GM15510 (cell line): ENCODE data around the gene UROC1.

ENCODE experiments used
- POLR2A ChIP-seq: IDR thresholded peaks from 3 replicates; pipeline ENCODE4 v1.6.1; 2011; ENCODE audit warnings: borderline replicate concordance; ENCODE audit not compliant: insufficient read length; ENCODE audit errors: extremely low read depth

The UROC1 gene

DNA sequence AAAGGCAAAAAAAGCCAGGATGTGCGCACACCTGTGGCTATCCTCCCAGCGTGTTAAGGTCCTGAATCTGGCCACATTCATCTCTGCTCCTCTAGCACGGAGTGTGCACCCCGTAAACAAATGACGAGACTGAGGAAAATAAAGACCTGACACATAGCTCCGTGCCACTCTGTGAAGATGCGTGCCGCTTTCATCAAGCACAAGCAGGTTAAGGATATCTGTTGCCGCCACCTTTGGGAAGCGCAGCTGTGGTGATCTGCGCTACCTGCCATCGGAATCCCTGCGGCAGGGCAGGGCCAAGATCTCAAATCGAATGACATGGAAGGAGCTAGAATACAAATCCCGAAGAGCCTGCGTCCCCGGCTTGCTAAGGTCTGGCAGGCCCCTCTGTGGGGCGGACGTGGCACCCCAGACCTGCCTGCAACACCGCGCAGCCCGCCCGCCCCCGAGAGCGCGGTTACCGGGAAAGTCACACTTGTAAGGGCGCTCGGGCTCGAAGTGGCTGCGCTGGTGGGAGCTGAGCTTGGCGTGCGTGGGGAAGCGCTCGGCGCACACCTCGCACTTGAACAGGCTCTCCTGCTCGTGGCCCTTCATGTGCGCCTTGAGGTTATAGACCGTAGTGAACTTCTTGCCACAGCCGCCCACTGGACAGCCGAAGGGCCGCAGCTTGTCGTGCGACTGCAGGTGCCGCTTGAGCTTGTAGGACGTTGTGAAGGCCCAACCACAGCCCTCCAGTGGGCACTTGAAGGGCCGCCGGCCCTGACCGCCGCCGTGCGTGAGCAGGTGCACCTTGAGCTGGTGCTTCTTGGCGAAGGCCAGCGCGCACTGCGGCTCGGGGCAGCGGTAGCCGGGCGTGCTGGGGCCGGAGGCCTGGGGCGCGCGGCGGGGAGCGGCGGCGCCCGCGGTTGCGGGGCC is 42.8 kb downstream of the UROC1 start:
- no peak for TF ChIP-seq POLR2A

DNA sequence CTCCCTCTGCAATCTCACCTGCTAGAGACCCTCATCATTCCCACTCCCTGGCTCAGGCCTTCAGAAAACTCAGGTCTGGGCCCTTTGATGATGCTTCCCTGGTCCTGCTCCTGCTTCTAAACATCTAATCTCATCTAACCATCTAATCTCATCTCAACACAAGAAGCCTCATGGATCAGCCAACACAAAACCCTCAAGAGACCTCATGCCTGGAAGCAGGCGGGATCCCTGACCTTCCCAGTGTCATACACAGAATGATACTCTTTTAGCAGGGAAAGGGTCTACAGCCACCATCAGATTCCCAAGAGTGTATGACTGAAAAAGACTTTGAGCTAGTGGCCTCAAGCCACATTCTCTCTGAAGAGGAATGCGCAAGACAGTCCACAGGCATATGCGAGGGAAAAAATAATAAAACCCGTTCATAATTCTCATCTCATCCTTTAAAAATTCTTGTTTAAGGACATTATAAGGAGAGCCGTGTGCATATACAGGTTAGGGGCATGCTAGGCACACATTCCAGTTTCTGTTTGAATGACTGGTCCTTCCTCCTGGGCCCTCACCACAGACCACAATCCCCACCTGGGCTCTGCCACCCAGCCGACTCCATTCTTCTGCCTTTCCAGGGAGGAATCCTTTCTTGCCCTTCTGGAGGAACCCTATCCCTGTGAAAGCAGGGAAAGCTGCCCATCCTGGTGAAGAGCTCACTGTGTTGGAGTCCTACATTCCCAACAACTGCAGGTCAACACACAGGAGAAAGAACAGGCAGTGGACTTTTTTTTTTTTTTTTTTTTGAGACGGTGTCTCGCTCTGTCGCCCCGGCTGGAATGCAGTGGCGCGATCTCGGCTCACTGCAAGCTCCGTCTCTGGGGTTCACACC is 44.0 kb downstream of the UROC1 start:
- no peak for TF ChIP-seq POLR2A

DNA sequence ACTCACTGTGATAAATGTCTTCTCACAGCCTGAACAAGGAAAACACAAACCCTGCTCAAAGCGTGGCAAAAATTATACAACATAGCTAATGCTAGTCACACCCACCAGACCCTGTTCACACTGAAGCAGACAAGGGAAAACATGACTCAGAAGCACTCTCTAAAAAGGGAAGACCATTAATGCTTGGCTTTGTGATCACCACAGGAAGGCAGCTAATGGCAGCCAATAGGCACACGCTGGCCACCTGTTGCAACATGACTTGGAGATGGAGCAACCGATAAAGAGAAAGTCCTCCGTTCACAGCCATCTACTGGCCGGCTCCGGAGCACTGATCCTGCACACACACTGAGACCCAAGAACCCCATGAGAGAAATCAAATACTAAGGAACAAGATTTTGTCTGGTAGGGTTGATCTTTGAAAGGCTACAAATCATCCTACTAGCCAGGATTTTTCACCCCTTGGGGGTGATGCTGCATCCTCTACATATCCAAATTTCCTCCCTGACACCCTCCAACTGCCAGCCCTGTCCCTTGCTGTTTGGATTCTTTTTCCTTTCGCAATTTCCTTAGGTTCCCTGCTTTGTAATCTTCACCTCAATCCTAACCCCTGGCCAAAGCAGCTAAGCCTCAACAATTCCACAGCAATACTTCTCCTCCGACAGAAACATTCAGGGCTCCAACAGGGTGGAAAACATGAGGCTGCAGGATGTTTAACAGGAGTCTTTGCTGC is 45.1 kb downstream of the UROC1 start:
- TF ChIP-seq POLR2A: no peak

DNA sequence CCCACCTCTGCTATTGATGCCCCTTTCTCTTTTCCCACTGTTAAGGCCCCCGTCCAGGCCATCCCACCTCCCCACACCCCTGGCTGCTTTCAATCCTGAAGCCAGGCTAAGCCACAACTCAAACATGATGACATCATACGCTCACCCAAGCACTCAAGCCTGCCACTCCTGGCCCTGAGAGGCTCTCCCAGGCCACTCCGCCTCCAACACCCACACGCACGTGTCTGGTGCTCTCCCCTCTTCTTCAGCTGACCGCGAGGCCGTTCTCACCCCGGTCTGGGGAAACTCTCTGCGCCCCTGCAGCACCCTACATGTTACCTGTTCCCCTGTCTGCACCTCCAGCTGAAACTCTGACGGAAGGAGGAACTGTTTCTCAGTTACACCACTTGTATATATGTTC is 48.1 kb downstream of the UROC1 start:
- TF ChIP-seq POLR2A: no peak

DNA sequence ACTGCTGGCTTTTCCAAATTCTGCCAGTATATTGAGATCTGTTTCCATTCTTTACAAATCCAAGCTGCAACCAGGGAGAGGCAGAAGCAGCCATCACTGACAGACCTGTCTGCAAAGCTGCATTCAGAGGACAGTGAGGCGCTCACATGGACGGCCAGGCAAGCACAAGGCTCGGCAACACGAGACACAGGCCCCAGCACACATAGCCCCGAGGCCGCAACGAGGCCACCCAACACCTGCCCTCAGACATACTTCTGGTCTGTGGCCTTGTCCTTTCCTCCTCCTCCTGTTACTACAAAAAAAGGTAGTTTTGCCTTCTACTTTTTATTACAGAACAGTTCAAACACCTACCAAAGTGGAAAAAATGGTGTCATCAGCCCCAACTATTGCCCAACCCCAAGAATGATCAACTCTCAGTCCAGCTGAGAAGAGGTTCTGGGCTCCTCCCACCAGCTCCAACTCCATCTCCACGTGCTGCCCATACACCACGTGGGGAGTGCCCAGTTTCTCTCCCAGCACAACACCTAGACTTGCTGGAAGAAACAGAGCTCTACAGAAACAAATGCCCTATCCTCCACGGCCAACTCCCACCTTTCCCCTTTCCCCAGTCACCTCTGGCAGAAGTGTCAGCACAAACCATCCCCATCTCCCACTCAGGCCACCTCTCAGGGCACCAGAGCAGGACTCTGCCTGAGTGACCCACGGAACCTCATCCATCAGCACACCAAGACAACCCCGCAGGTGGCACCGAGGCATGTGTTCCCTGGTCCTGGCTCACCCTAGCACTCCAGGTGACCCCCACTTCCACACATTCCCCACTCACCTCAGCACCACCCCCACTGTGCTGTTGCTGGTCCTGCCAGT is 49.3 kb downstream of the UROC1 start:
- TF ChIP-seq POLR2A: no peak

DNA sequence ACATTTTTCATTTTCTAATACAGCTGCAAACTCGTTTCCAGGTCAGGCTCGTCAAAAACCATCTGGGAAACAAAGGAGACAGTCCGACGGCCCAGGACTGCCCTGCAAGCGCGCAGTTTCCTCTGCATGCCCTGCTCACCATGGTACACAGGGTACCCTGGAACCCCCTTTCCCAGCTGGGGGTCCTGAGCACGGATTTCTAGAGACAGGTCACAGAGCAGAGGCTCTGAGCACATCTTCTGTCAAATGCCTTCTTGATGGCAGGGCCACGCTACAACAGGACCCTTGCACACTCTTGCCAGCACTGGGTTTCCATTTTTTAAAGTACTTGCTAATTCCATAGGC is 50.0 kb downstream of the UROC1 start:
- TF ChIP-seq POLR2A: no peak

DNA sequence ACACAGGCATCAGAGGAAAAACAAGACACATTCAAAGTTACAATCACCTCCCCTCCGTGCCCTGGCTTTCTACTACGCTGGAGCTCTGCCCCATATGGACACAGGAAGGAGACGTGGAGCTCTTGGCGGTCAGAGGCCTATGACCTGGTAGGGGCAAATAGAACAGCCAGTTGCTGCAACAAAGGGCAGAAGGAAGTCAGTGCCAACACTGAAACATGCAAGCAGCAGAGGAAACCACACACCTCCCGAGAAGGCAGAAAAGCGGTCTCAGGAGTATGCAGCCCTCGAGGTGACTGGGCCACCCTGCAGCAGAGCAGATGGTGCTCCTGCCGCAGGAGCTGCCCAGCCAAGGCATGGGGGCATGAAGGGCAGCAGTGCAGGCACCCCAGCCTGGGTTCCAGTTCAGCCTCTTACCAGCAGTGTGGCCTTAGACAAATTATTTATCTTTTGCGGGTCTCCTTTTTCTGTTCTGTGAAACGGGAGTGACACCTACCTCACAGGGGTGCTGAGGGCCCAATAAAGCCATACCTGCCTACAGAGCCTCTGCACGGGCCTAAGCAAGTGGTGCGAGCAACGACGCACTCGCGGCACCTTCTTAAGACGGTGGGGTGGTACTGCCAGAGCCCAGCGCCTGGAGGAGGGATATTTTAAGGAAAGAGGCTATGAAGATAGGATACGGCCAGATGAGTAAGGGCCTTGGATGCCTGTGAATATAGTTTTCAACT is 50.5 kb downstream of the UROC1 start:
- no peak for TF ChIP-seq POLR2A

DNA sequence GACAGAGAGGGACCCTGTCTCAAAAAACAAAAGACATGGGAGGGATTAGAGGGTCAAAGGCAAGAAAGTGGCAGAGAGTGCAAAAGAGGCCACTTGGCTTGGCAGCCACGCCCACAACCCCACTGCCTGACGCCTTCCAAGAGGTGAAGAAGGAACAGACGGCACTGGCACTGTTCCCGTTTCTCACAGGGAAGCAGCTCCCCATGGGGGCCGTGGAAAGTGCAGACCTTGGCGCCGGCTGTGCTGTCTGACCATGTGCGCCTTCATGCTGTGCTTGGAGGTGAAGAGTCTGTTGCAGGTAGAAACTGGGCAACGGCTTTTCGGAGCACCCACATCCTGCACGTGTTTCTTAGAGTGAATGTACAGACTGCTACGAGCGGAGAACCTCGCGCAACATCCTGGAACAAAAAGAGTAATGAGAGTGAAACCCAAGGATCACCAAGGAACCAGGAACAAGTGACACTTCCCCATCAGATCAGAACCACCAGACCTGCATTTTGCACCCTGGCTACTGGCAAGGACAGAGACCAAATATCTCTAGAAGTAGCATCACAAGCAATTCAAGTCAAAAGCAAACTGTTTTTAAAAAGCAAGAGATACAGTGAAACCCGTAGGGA is 51.5 kb downstream of the UROC1 start:
- no peak for TF ChIP-seq POLR2A

DNA sequence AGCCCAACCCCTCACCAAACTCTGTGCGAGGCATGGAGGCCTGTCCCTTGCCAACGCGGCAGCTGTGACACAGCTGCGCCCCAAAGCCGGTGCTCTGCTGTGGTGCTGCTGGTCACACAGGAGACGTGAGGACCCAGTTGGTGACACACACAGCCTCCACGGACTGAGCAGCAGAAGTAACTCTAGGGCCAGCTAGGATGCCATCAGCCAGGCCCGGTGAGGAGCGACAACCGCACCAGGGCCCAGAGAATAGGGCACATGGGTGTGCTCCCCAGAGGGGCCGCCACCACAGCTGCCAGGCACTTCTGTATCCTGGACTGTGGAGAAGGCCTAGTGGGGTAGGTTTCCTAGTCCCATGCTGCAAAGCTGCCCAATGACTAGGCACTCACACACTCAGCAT is 52.6 kb downstream of the UROC1 start:
- no peak for TF ChIP-seq POLR2A

DNA sequence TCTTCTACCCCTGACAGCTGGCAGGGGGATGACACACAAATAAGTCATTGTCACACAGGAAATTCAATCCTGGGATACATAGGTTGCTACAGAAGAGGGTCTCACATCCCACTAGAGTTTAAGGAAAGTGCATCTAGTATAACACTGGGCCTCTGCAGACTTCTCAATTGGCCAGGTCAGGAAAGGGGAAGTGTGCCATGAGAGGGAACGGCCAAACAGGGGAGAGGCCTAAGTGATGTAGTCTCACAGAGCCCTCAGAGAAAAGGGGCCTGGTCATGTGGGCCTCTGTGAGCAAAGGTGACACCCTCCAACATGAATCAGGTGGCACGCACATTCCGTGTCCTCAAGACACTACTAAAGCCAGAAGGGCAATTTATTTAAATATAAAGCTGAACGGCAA is 53.1 kb downstream of the UROC1 start:
- TF ChIP-seq POLR2A: no peak

DNA sequence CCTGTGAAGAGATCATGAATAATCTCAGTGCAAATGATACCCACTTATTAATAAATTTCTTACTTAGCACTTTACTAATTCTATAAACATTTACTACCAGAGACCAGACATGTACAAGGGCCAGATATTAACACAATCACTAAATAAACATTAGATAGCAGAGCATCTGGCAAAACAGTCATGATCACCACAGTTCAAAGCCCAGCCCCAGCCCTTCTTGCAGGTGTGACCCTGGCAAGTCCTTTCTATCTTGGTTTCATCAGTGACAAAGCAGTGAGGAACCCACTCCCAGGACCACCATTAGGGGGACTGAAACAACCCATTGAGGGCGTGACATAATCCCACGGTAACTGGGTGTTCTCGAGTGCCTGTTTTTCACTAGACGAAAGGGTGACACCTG is 53.5 kb downstream of the UROC1 start:
- TF ChIP-seq POLR2A: no peak

DNA sequence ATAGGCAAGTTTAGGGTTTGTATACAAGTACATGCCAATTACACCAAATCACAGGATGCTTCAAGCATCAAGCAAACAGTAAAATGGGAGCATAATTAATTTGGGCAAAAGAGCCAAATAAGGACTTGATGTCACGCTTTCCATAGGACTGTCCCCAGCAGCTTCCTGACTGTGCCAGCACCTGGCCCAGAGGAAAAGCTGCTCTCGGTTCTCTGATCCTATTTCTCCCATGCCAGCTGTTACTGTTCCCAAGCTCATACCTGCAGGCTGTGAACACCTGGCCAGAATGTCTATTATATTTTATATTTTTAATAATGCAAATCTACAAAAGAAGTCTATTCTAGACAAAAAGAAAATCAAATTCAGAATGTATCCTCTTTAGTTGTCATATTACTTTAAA is 54.1 kb downstream of the UROC1 start:
- TF ChIP-seq POLR2A: no peak

DNA sequence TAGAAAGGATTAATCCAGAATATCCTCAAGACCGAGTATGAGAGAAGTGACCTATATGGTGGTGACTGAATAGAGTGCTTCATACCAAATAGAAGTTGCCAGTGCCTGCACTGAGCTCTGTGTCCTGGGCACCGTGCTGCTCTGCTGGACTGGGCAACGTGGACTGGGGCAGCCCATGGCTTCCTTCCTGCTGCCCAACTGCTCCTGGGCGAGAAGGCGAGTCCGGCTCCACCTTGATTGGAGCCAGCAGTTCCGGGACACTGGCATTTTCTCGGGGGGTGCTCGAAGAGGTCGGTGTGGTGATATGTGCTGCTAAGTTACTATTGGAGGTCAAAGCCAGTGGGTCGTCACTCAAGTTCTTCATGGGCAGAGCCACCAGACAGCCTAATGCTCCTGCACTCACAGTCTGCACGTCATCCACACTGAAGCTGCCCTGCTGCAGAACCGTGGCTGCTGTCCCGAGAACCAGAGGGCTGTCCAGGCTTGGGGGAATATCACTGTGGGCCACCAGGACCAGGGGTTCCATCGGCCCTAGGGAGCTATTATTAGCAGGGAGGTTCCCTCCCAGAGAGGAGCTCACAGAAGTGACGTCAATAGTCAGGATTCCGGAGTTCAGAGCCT is 56.0 kb downstream of the UROC1 start:
- no peak for TF ChIP-seq POLR2A
